Prostate gland (tissue), 2 donors: ENCODE measurements around the gene ATP1B1. TPM values are rescaled to one million over a fixed set of nuclear protein-coding genes. Genes with fewer than 3 reads are reported as not detected.

Source experiments
- DNase-seq: peaks from one replicate; pipeline ENCODE4 v3.0.0-alpha.2; 2019; ENCODE audit warnings: low spot score
- H3K27ac ChIP-seq, 2 donors: fragments of 200-600 bp; sonication (generic); 2 replicates each; pipeline ENCODE4 v1.5.1; 2017 to 2019
- H3K27me3 ChIP-seq: fragments of 200-600 bp; sonication (generic); replicated peaks from 2 replicates; pipeline ENCODE4 v1.5.1; 2019; ENCODE audit not compliant: insufficient read depth
- H3K36me3 ChIP-seq, 2 donors: fragments of 200-600 bp; sonication (generic); 1 replicate in 1 of 2; 2 replicates in 1 of 2; pipeline versions ENCODE4 v1.5.1 to v1.8.1; 2017 to 2019
- H3K4me1 ChIP-seq: fragments of 200-600 bp; sonication (generic); replicated peaks from 2 replicates; pipeline ENCODE4 v1.5.1; 2019
- H3K4me3 ChIP-seq, 2 donors: fragments of 200-600 bp; sonication (generic); 2 replicates each; pipeline ENCODE4 v1.5.1; 2017 to 2019
- H3K9me3 ChIP-seq: fragments of 200-600 bp; sonication (generic); 2 replicates; pipeline ENCODE4 v1.5.1; 2017
- POLR2A ChIP-seq: fragments of 450-650 bp; IDR thresholded peaks from one replicate; pipeline ENCODE4 v1.6.1; 2016; ENCODE audit warnings: antibody characterized with exemption, mild to moderate bottlenecking
- POLR2AphosphoS5 ChIP-seq: sonication (generic); formaldehyde crosslinking; IDR thresholded peaks from one replicate; pipeline ENCODE4 v1.6.1; 2017; ENCODE audit warnings: antibody characterized with exemption
- WGBS: methylation state at CpG from one replicate; pipeline ENCODE4 v1.1.5; 2018; 5-methylcytosine and 5-hydroxymethylcytosine counted together
- intact Hi-C: fragments of 100-400 bp; cut with DNase I; formaldehyde crosslinking; loops from one replicate; pipeline ENCODE4 v1.14.2; 2022
- total RNA-seq, 2 donors: library from RNA; depleted of rRNA; stranded (reverse); fragments of >200 nt; gene quantifications; one replicate each; pipeline ENCODE4 v1.1.0, GENCODE V29; 2016
- TF ChIP-seq, protein P1 (sequence below), 4 experiments: fragments of 200-600 bp in 2 of 4; fragments of 450-650 bp in 2 of 4; sonication (generic) in 2 of 4; IDR thresholded peaks; 1 replicate in 3 of 4; 2 replicates in 1 of 4; pipeline ENCODE4 v1.5.1; 2016 to 2019; ENCODE audit warnings: antibody characterized with exemption in 4 of 4, mild to moderate bottlenecking in 2 of 4, moderate library complexity in 2 of 4

The ATP1B1 gene
- total RNA-seq, 2 donors from 2014 or later: 59.4 to 139 TPM

DNA sequence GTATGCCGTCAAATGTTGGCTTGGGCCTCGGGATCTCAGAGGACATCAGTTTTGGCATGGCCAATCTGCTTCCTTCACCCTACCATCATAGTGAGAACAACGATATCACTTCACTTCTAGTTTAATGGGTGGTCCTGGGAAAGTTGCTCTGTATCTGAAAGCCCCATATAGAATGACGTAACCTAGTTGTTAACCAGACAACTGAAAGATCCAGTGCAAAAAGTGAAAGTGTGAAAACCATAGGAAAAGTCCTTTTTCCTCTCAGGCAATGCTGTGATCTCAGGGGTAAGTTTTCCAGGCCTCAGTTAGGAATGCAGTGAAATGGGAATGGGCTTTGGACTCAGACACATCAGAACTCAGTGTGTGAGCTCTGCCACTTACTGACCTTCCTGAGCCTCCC, 18.6 kb upstream of the ATP1B1 start:
- WGBS: 92% methylated on average over 4 of the region's 4 CpGs
- no peaks in the 10 kb centered on the region for H3K36me3 ChIP-seq
- DNase-seq: no peak
- no peaks in the 10 kb centered on the region for H3K9me3 ChIP-seq
- no peaks in the 10 kb centered on the region for H3K4me1 ChIP-seq
- H3K27ac ChIP-seq: no peak overlapping the region
- H3K27me3 ChIP-seq: no peaks in the 10 kb centered on the region
- H3K4me3 ChIP-seq: no peak overlapping the region
- TF ChIP-seq, protein P1, sequence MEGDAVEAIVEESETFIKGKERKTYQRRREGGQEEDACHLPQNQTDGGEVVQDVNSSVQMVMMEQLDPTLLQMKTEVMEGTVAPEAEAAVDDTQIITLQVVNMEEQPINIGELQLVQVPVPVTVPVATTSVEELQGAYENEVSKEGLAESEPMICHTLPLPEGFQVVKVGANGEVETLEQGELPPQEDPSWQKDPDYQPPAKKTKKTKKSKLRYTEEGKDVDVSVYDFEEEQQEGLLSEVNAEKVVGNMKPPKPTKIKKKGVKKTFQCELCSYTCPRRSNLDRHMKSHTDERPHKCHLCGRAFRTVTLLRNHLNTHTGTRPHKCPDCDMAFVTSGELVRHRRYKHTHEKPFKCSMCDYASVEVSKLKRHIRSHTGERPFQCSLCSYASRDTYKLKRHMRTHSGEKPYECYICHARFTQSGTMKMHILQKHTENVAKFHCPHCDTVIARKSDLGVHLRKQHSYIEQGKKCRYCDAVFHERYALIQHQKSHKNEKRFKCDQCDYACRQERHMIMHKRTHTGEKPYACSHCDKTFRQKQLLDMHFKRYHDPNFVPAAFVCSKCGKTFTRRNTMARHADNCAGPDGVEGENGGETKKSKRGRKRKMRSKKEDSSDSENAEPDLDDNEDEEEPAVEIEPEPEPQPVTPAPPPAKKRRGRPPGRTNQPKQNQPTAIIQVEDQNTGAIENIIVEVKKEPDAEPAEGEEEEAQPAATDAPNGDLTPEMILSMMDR (IDR thresholded peaks at IDR 0.05): no peak
- no peak for TF ChIP-seq POLR2AphosphoS5
- TF ChIP-seq POLR2A: no peak
- intact Hi-C loops: no loop called here

DNA sequence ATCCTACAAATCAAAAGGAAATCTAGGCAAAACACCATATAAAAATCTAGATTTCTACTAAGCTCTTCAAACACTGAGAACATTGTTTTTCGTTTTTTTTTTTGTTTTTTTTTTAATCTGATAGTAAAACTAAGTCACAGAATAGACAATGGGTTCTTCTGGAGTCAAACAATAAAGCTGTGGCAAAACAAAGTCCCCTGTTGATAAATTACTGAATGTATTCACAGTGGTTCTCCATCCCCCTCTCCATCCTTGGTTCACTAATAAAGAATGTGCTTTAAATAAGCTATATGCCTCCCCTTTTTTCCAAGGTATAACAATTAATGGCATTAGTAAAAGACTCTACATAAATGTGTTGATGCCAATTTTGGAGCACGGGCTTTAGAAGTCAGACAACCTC, 16.7 kb upstream of the ATP1B1 start:
- H3K4me3 ChIP-seq: no peak overlapping the region
- no peaks in the 10 kb centered on the region for H3K27me3 ChIP-seq
- intact Hi-C loops: no loop called here
- DNase-seq: no peak
- WGBS: 73% methylated on average over 2 of the region's 2 CpGs
- TF ChIP-seq POLR2A (no peak), POLR2AphosphoS5 (no peak)
- TF ChIP-seq, protein P1 (IDR thresholded peaks at IDR 0.05): no peak
- H3K4me1 ChIP-seq: no peaks in the 10 kb centered on the region
- no peaks in the 10 kb centered on the region for H3K36me3 ChIP-seq
- H3K27ac ChIP-seq: no peak overlapping the region
- H3K9me3 ChIP-seq: no peaks in the 10 kb centered on the region

DNA sequence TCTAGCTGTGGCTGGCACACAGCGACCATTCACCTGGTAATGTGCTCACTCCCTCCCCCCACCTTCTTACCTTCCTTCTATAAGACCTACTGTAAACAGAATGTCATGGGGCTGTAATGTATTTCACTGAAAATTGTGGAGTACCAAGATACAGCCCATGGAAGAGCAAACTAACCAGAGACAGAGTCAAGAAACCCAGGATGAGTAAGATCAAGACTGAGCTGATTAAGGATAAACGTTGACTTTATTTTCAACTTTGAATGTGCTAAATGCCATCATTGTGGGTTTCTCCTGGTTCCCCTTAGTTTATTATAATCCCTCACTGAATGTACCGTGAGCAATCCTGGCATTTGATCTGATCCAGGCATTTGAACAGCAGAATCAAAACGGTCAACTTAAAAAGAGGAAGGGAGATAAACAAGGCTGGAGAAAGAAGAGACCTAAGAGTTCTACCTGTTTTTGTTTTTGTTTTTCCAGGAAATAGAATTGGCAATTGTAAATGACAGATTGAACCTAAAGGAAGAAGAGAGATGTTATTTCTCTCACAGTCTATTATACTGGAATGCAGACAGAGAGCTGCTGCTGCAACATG, 16.1 kb upstream of the ATP1B1 start:
- no peaks in the 10 kb centered on the region for H3K36me3 ChIP-seq
- H3K27ac ChIP-seq: no peak overlapping the region
- no peak for DNase-seq
- no peak overlapping the region for H3K4me3 ChIP-seq
- TF ChIP-seq, protein P1 (IDR thresholded peaks at IDR 0.05): no peak
- TF ChIP-seq POLR2AphosphoS5 (no peak), POLR2A (no peak)
- no peaks in the 10 kb centered on the region for H3K9me3 ChIP-seq
- no peaks in the 10 kb centered on the region for H3K4me1 ChIP-seq
- intact Hi-C loops: no loop called here
- 63% methylated on average over 4 of the region's 4 CpGs for WGBS
- no peaks in the 10 kb centered on the region for H3K27me3 ChIP-seq

DNA sequence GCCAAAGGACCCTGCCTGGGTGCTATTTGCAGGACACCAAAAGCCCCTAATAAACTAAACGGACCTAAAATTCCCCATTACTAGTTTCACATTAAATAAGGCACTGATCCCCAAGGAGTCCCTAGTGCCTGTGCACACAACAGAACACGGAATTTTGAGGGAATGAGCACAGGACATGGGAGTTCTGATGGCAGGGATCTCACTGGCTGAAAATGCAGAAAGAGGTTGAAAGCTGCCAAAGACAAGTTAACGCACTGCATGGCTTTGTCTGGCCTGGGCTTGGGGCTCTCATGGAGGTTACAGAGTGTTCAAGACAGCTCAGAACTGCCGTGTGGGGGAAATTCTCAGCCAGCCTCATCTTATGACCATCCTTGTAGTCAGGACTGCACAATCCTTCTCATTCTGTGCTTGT, 15.6 kb upstream of the ATP1B1 start:
- Histone ChIP-seq H3K27me3 (no peaks in the 10 kb centered on the region), H3K9me3 (no peaks in the 10 kb centered on the region), H3K4me1 (no peaks in the 10 kb centered on the region), H3K36me3 (no peaks in the 10 kb centered on the region), H3K27ac (no peak overlapping the region), H3K4me3 (no peak overlapping the region)
- no peak for DNase-seq
- TF ChIP-seq, protein P1 (IDR thresholded peaks at IDR 0.05): no peak
- TF ChIP-seq POLR2A (no peak), POLR2AphosphoS5 (no peak)
- intact Hi-C loops: no loop called here
- WGBS: 72% methylated on average over 4 of the region's 4 CpGs

DNA sequence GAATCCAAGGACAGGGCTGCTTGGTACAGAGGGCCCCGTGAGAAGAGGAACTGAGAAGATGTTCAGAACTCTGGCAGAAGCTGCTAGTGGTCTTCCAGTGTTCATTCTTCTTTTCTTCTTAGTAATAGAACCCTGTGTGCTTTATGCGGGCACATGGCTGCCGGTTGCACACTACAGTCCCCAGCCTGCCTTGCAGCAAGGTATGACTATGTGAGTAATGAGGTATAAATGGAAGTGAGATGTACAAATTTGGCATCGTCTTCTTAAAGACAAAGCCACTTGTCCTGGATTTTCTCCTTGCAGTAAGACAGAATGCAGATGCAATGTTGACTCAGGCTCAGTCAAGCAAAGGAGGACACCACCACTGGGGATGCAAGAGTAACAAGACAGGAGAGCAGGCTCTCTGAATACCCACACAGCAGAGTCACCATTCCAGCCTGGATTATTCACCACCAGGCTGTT, 15.0 kb upstream of the ATP1B1 start:
- Histone ChIP-seq H3K9me3 (no peaks in the 10 kb centered on the region), H3K27me3 (no peaks in the 10 kb centered on the region), H3K4me1 (no peaks in the 10 kb centered on the region), H3K36me3 (no peaks in the 10 kb centered on the region), H3K4me3 (no peak overlapping the region), H3K27ac (no peak overlapping the region)
- 86% methylated on average over 4 of the region's 4 CpGs for WGBS
- intact Hi-C loops: no loop called here
- TF ChIP-seq POLR2AphosphoS5: no peak
- TF ChIP-seq, protein P1 (IDR thresholded peaks at IDR 0.05): no peak
- no peak for TF ChIP-seq POLR2A
- DNase-seq: no peak
